Panc1 (cell line): ENCODE results near the gene ECEL1. TPM values are rescaled to one million over a fixed set of nuclear protein-coding genes. Genes with fewer than 3 reads are reported as not detected.

Experiments
- ATAC-seq: fragments of 200-7000 bp; cut with Tn5 transposase; 2 replicates; pipeline ENCODE4 v1.9.1; 2020; ENCODE audit warnings: mild to moderate bottlenecking, moderate library complexity
- BruUV-seq: library from RNA; stranded (reverse); fragments of 400-500 nt; replicated peaks from 2 replicates; lab custom pipeline; 2021; lab: Mats Ljungman, UMichigan
- CTCF ChIA-PET: fragments of 300-600 bp; sonication (Branson Sonifier 250); formaldehyde crosslinking; loops from one replicate; lab custom pipeline; 2022; ENCODE audit warnings: antibody characterized with exemption; lab: Charles Lee
- POLR2A ChIA-PET: fragments of 300-600 bp; sonication (Branson Sonifier 250); formaldehyde crosslinking; loops from one replicate; lab custom pipeline; 2022; ENCODE audit warnings: antibody characterized with exemption; lab: Charles Lee
- DNase-seq: peaks from one replicate; pipeline ENCODE4 v3.0.0-alpha.2; 2010; ENCODE audit warnings: low read depth, low spot score
- H3K27ac ChIP-seq: 2 replicates; pipeline ENCODE4 v1.5.1; 2011; ENCODE audit warnings: mild to moderate bottlenecking, low read length, inconsistent platforms
- H3K27me3 ChIP-seq: fragments of 200-500 bp; sonication (Bioruptor generic); 2 replicates; pipeline ENCODE4 v1.6.0; 2014; ENCODE audit warnings: low read length, inconsistent platforms; ENCODE audit not compliant: control insufficient read depth, insufficient read depth
- H3K36me3 ChIP-seq: fragments of 200-500 bp; sonication (Bioruptor generic); 2 replicates; pipeline ENCODE4 v1.5.1; 2014; ENCODE audit warnings: inconsistent platforms, mild to moderate bottlenecking, low read length, moderate library complexity; ENCODE audit not compliant: control insufficient read depth, insufficient read depth
- H3K4me1 ChIP-seq: 2 replicates; pipeline ENCODE4 v1.5.1; 2011; ENCODE audit warnings: inconsistent platforms, mild to moderate bottlenecking, low read length, moderate library complexity; ENCODE audit not compliant: control insufficient read depth, insufficient read depth
- H3K4me3 ChIP-seq, 2 experiments: 2 replicates each; pipeline ENCODE4 v1.5.1; 2011 to 2012; ENCODE audit warnings: low read depth in 2 of 2, low read length in 2 of 2, mild to moderate bottlenecking in 2 of 2, inconsistent platforms in 1 of 2, moderate library complexity in 1 of 2
- H3K9me3 ChIP-seq: fragments of 200-500 bp; sonication (Bioruptor generic); 2 replicates; pipeline ENCODE4 v1.5.1; 2014; ENCODE audit warnings: low read depth, mild to moderate bottlenecking, inconsistent platforms, low read length, moderate library complexity; ENCODE audit not compliant: control insufficient read depth, insufficient read depth
- CTCF ChIP-seq: fragments of 450-650 bp; IDR thresholded peaks from 2 replicates; pipeline ENCODE4 v1.5.1; 2017; ENCODE audit warnings: mild to moderate bottlenecking
- POLR2AphosphoS5 ChIP-seq: IDR thresholded peaks from 2 replicates; pipeline ENCODE4 v1.6.1; 2012; ENCODE audit warnings: mild to moderate bottlenecking, low read depth, low read length, moderate library complexity
- REST ChIP-seq, 2 experiments: IDR thresholded peaks; 2 replicates each; pipeline ENCODE4 v1.6.1; 2011 to 2012; ENCODE audit warnings: low read depth in 2 of 2, control low read depth in 1 of 2, low read length in 1 of 2, mild to moderate bottlenecking in 1 of 2, moderate library complexity in 1 of 2; ENCODE audit not compliant: insufficient read depth in 1 of 2
- SIN3A ChIP-seq: IDR thresholded peaks from 2 replicates; pipeline ENCODE4 v1.6.1; 2012; ENCODE audit warnings: low read depth, mild to moderate bottlenecking, low read length, moderate library complexity, borderline replicate concordance; ENCODE audit not compliant: insufficient read depth
- TCF7L2 ChIP-seq: IDR thresholded peaks from 2 replicates; pipeline ENCODE4 v1.6.1; 2011; ENCODE audit warnings: mild to moderate bottlenecking, low read depth, low read length, inconsistent platforms
- in situ Hi-C: cut with HindIII; loops from 2 replicates; pipeline ENCODE4 v1.10.0; 2016; ENCODE audit warnings: low sequenced_read_pairs, low pct_unique_long_range_greater_than_20kb
- intact Hi-C: fragments of 100-400 bp; cut with micrococcal nuclease; formaldehyde crosslinking; loops from one replicate; pipeline ENCODE4 v1.10.0; 2022; ENCODE audit not compliant: unreplicated experiment
- total RNA-seq: library from RNA; stranded (reverse); gene quantifications from one replicate; pipeline ENCODE4 v1.2.1, GENCODE V29; 2021; ENCODE audit not compliant: unreplicated experiment

ECEL1 gene
- total RNA-seq, 1 experiment from 2014 or later: 2.9 TPM

- no TSS peak for BruUV-seq
- H3K27ac ChIP-seq: no peak overlapping the region
- H3K4me1 ChIP-seq: no peaks in the 10 kb centered on the region
- no peak for DNase-seq
- CTCF ChIA-PET: interaction anchor here (0.6 kb wide), 1 partner anchor 1302 kb away, joined by 3 read pairs; no protein-coding TSS in a partner anchor
- no peaks in the 10 kb centered on the region; the same call in 1 of the 2 replicates for H3K27me3 ChIP-seq
- TF ChIP-seq CTCF: no peak
- TF ChIP-seq REST (IDR thresholded peaks at IDR 0.05; ENCODE audit: insufficient read depth in 1 of 2, low read depth in 2 of 2, low read length in 1 of 2): no peak
- no peak for TF ChIP-seq POLR2AphosphoS5
- no peak for TF ChIP-seq TCF7L2
- TF ChIP-seq SIN3A: no peak
- POLR2A ChIA-PET: no interaction called here
- in situ Hi-C loops: no loop called here
- no peak for ATAC-seq
- no peaks in the 10 kb centered on the region for H3K36me3 ChIP-seq
- intact Hi-C loops: no loop called here
- H3K9me3 ChIP-seq: no peaks in the 10 kb centered on the region
- H3K4me3 ChIP-seq: no peak overlapping the region
Measured at GRCh38 chr2:232491139-232491780, 3.6 kb upstream of the ECEL1 start.

GRCh38 chr2:232490221-232491138 lies 2.8 kb upstream of the ECEL1 start:
- ChIA-PET CTCF (interaction anchor here (0.6 kb wide), 1 partner anchor 1301 kb away, joined by 3 read pairs; no protein-coding TSS in a partner anchor), POLR2A (no interaction called here)
- no peaks in the 10 kb centered on the region for H3K36me3 ChIP-seq
- no peaks in the 10 kb centered on the region for H3K4me1 ChIP-seq
- no peak overlapping the region for H3K27ac ChIP-seq
- no peak for TF ChIP-seq POLR2AphosphoS5
- no peak for TF ChIP-seq SIN3A
- TF ChIP-seq TCF7L2: no peak
- TF ChIP-seq REST (IDR thresholded peaks at IDR 0.05; ENCODE audit: insufficient read depth in 1 of 2, low read depth in 2 of 2, low read length in 1 of 2): no peak
- no peak overlapping the region for H3K4me3 ChIP-seq
- no peak for ATAC-seq
- intact Hi-C loops: no loop called here
- no TSS peak for BruUV-seq
- no peaks in the 10 kb centered on the region for H3K9me3 ChIP-seq
- no peak for DNase-seq
- in situ Hi-C loops: no loop called here
- no peaks in the 10 kb centered on the region; the same call in 1 of the 2 replicates for H3K27me3 ChIP-seq
